ENCODE results near the gene AP1M2.
A peak's percentile ranks its signal among the peaks of the same experiment; 100 is the strongest.

AP1M2 gene

DNA sequence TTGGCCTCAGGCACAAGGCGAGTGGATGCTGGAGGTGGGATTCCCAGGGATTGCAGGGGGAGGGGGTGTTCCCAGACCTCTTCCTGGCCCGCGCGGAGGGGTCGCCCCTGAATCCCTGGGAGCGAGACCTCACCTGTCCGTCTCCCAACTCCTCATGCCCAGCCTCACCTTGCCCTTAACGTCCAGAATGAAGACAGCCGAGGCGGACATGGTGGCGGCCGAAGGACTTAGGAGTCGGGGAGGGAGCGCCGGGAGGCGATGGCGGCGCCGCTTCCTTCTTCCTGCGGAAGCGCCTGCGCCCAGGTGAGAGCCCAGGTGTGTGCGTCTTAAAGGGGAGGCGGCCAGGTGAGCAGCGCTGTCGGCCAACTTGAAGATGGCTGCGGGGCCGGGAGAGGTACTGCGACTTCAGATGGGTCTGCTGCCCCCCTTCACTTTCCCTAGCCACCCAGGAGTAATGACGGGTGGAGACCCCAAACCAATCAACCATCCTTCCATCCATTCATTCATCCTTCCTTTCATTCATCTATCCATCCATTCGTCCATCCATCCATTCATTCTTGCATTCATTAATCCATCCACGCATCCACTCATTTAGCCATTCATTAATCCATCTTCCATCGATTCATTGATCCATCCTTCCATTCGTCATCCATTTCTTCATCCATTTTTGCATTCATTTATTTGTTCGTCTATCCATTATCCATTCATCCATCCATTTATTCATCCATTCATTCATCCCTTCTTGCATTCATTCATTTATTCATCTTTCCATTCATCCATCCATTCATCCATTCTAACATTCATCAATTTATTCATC is at the start of gene AP1M2:
AP1M2 (minus strand) TSS at position 291 of the 817 bp plus-strand sequence; CDS start at position 210, 81 bp downstream.
- Histone ChIP-seq H3K27ac (no peak within 1 kb of the TSS), H3K4me3 (no peak within 1 kb of the TSS)
- TF ChIP-seq, protein P1, sequence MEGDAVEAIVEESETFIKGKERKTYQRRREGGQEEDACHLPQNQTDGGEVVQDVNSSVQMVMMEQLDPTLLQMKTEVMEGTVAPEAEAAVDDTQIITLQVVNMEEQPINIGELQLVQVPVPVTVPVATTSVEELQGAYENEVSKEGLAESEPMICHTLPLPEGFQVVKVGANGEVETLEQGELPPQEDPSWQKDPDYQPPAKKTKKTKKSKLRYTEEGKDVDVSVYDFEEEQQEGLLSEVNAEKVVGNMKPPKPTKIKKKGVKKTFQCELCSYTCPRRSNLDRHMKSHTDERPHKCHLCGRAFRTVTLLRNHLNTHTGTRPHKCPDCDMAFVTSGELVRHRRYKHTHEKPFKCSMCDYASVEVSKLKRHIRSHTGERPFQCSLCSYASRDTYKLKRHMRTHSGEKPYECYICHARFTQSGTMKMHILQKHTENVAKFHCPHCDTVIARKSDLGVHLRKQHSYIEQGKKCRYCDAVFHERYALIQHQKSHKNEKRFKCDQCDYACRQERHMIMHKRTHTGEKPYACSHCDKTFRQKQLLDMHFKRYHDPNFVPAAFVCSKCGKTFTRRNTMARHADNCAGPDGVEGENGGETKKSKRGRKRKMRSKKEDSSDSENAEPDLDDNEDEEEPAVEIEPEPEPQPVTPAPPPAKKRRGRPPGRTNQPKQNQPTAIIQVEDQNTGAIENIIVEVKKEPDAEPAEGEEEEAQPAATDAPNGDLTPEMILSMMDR (IDR thresholded peaks at IDR 0.05) = no peak
- DNase-seq (ENCODE audit: low spot score) = no peak

DNA sequence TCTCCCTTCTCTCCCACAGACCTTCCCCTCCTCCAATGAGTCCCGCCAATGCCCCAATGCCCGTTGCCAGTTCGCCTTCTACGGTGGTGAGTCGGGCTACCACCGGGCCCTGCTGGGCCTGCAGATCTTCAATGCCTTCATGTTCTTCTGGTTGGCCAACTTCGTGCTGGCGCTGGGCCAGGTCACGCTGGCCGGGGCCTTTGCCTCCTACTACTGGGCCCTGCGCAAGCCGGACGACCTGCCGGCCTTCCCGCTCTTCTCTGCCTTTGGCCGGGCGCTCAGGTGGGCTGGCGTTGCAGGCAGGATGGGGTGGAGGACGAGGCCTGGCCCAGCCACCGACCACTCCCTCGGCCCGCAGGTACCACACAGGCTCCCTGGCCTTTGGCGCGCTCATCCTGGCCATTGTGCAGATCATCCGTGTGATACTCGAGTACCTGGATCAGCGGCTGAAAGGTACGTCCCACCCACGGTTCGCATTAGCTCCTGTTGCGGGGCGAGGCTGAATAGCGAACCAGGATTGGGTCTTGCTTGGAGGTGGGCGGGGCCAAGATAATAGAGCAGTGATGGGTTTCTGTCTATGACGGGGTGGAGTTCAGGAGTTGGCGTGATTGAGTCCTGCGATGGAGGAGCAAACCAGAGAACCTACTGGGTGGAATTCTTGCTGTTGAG is 49.3 kb upstream of the AP1M2 start:
- Histone ChIP-seq H3K27ac (no peak overlapping the region), H3K4me3 (no peak overlapping the region)
- DNase-seq (ENCODE audit: low spot score) = no peak
- TF ChIP-seq, protein P1 (IDR thresholded peaks at IDR 0.05) = no peak

DNA sequence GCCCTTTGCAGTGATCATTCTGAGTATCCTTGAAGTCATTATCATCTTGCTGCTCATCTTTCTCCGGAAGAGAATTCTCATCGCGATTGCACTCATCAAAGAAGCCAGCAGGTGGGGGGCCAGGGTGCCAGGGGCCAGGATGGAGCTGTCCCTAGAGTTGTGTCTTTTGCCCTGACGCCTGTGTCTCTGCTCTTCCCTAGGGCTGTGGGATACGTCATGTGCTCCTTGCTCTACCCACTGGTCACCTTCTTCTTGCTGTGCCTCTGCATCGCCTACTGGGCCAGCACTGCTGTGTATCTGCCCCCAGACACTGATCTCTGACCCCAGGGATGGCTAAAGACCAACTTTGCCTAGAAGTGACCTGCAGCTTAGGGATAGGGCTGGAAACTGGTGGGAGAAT is 47.9 kb upstream of the AP1M2 start:
- no peak for DNase-seq (ENCODE audit: low spot score)
- TF ChIP-seq, protein P1 (IDR thresholded peaks at IDR 0.05) = no peak
- H3K4me3 ChIP-seq = no peak overlapping the region
- H3K27ac ChIP-seq = no peak overlapping the region

DNA sequence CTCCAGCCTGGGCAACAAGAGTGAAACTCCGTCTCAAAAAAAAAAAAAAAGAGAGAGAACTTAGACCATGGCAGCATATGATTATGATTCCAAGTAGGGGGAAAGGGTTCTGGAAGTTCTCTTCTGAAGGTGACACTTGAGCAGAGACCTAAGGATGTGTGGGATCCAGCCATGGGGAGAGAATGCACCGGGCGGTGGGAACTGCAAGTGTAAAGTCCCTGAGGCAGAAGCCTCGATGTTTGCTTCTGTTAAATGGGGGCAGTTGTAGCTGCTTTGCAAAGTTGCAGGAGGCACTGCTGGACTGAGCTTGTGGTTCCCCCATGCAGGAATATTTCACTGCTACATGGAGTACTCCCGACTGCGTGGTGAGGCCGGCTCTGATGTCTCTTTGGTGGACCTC is 47.3 kb upstream of the AP1M2 start:
- H3K27ac ChIP-seq = no peak overlapping the region

DNA sequence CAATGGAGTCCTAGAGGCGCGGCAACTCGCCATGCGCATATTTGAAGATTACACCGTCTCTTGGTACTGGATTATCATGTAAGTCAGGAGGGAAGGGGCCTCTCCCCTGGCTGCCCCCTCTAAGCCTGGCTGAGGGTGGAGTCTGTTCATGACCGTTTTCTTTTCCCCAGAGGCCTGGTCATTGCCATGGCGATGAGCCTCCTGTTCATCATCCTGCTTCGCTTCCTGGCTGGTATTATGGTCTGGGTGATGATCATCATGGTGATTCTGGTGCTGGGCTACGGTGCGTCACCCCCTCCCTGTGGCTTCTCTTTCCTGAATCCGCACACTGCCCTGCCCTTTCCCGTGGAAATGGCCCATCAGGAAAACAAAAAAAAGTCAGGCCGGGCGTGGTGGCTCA is 44.8 kb upstream of the AP1M2 start:
- no peak for DNase-seq (ENCODE audit: low spot score)

More for the DNA sequence above, 47.3 kb upstream of the AP1M2 start:
- H3K4me3 ChIP-seq = no peak overlapping the region
- DNase-seq (ENCODE audit: low spot score) = no peak
- TF ChIP-seq, protein P1 (IDR thresholded peaks at IDR 0.05) = no peak

DNA sequence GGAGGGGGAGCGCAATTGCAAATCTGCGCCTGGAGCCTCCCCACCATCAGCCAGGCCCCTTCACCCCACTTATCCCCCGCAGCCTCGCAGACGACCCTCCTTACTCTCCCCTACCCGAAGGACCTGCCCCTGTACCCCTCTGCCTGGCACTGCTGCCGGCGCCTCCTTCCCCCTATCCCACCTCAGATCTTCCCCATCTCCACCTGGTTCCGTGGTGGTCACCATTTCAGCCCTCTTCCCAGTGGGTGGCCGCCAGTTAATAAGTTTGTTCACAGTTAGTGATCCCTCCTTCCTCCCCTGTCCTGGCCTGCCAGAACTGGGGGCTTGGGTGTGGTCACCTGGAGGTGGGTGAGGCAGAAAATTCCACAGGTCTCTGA is 38.6 kb upstream of the AP1M2 start:
- Histone ChIP-seq H3K27ac (peak overlapping the region; percentile 77 to 91), H3K4me3 (peak overlapping the region; percentile 81)
- TF ChIP-seq, protein P1 (IDR thresholded peaks at IDR 0.05) = no peak
- no peak for DNase-seq (ENCODE audit: low spot score)

More for the DNA sequence above, 44.8 kb upstream of the AP1M2 start:
- no peak overlapping the region for H3K4me3 ChIP-seq
- TF ChIP-seq, protein P1 (IDR thresholded peaks at IDR 0.05) = no peak
- H3K27ac ChIP-seq = no peak overlapping the region

Data from coronary artery (tissue), 2 donors.